Measurements from ENCODE around the gene SLC9A4.

The SLC9A4 gene

DNA sequence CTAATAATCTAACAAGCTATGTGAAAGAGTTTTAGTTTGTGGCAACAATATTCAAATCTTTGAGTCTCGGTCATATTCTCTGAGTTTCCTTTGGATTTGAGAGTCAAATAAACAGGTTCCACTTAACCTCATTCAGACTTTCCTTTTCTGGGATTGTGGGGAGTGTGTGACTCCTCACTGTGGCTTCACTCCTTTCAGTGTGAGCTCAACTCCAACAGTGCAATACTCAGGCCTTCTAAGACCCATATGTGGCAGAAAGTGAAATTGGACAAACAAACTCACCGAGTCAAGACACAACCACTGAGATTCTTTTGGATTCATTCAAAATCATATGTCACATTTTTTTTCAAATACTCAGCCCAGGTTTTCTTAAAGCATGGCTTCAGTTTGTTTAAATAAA lies 25.4 kb downstream of the SLC9A4 start:
- no peak for TF ChIP-seq CTCF (IDR thresholded peaks at IDR 0.05; ENCODE audit: borderline replicate concordance, insufficient read depth, low read depth, low read length)
- H3K4me3 ChIP-seq (ENCODE audit: low read depth, low read length): no peak overlapping the region

GRCh38 chr2:102499558-102499957 lies 26.5 kb downstream of the SLC9A4 start:
- no peak for TF ChIP-seq CTCF (IDR thresholded peaks at IDR 0.05; ENCODE audit: borderline replicate concordance, insufficient read depth, low read depth, low read length)
- H3K4me3 ChIP-seq (ENCODE audit: low read depth, low read length): no peak overlapping the region

DNA sequence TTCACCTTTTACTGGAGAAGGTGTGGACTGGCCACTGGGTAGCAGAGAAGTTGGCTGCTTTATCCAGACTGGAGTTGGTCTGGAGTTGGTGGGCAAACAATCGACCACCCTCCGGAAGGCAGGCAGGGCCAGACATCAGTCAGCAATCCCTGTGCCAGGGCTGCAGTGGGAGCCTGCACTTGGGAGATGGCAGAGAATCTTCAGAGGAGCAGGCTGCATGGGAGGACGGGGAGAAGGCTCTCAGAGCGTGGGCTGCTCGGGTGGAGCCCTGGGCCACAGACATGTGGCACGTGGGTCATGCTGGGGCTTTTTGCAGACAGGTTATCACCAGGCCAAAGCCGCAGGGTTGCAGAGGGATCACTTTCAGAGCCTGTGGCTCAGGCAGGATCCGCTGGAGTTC lies 29.6 kb downstream of the SLC9A4 start:
- no peak for TF ChIP-seq CTCF (IDR thresholded peaks at IDR 0.05; ENCODE audit: borderline replicate concordance, insufficient read depth, low read depth, low read length)
- H3K4me3 ChIP-seq (ENCODE audit: low read depth, low read length): no peak overlapping the region

DNA sequence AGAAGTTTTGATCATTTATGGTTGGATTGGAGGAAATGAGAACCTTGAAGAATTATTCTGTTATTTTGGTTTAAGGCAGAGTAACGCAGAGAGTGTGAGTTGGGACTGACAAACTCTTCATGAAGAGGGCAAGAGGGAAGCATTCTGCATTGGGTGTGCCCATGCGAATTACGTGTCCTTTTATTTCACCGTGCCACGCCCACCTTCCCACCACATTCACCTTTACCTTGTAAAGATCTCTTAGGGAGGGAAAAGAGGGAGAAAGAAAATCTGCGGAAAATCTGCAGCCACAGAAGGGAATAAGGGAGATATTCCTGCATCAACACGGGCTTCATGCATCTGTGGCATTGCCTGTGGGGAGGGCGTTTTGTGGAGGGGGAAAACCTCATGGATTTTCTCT lies 31.8 kb downstream of the SLC9A4 start:
- H3K4me3 ChIP-seq (ENCODE audit: low read depth, low read length): no peak overlapping the region
- TF ChIP-seq CTCF (IDR thresholded peaks at IDR 0.05; ENCODE audit: borderline replicate concordance, insufficient read depth, low read depth, low read length): no peak

DNA sequence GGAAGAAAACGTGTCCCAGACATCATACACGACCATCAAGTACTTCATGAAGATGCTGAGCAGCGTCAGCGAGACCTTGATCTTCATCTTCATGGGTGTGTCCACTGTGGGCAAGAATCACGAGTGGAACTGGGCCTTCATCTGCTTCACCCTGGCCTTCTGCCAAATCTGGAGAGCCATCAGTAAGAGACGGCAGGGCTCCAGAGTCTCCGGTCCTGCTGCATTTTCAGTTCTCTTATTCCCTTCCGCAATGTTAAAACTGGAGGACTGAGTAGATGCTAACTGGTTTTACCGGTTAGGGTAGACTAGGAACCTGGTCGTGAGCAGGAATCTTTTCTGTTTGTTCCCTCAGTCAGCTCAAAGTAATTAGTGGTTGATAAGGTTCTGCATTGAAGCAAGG lies 32.3 kb downstream of the SLC9A4 start:
- no peak for TF ChIP-seq CTCF (IDR thresholded peaks at IDR 0.05; ENCODE audit: borderline replicate concordance, insufficient read depth, low read depth, low read length)
- H3K4me3 ChIP-seq (ENCODE audit: low read depth, low read length): no peak overlapping the region

DNA sequence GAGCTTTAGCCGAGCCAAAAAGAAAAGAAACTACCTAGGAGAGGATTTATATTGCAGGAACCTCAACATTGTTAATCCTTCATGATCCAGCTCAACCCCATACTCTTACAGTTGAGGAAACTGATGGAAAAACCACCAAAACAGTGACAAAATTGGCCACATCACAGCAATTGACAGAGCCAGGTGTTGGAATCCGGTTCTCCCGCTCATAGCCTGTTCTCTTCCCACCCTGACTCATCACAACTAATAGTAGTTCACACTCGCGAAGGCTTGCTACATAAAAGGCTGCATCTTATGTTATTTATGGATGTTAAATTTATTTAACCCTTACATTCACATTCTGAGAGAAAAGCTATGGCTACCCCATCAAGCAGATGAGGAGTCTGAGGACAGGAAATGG lies 33.7 kb downstream of the SLC9A4 start:
- no peak for TF ChIP-seq CTCF (IDR thresholded peaks at IDR 0.05; ENCODE audit: borderline replicate concordance, insufficient read depth, low read depth, low read length)
- H3K4me3 ChIP-seq (ENCODE audit: low read depth, low read length): no peak overlapping the region

DNA sequence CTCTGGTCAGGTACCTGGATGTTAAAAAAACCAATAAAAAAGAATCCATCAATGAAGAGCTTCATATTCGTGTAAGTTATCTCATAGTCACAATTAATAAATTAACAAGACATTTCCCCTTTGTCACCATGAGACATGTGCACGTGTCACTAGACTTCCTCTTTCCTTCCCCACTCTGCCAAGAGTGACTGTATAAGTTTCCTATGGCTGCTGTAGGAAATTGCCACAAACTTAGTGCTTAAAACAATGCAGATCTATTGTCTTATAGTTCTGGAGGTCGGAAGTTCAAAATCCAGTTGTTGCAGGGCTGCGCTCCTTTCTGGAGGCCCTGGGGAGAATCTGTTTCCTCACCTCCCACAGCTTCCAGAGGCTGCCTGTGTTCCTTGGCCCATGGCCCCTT lies 35.8 kb downstream of the SLC9A4 start:
- no peak for TF ChIP-seq CTCF (IDR thresholded peaks at IDR 0.05; ENCODE audit: borderline replicate concordance, insufficient read depth, low read depth, low read length)
- no peak overlapping the region for H3K4me3 ChIP-seq (ENCODE audit: low read depth, low read length)
